ENCODE results near the gene TSPEAR.

DNA sequence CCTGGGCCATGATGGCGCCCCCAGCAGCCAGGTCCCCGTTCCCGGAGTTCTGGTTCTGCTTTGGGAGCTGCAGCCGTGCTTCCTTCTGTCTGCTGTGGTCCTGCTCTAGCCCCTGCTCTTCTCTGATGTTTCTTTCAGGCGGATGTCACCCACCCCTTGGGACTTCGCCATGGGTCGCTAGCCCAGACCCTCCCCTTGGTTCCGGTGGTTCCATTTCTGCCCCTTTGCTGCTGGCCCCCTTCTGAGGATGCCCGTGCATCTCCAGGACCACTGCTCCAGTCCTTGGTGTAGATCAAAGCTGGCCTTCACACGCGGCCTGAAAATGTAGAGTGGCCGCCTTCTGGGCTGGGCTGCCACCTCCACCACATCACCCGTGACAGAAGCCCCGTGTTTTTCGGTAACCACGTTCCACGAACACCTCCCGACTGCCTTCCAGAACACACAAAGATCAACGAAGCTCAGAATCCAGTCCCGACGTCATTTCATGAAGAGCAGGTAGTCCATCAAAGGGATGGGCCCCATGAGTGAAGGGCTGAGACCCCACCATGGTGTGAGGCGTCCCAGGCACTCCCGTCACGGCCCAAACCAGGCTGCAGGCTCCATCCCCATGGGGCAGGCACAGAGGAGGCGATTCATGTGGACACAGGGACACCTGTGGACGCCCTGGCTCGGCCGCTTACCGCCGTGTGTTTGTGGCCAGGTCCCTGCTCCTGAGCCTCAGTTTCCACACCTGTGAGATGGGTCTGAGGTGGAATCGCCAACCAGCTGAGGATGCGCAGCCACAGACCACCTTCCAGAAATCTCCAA is 195.8 kb downstream of the TSPEAR start:
- TF ChIP-seq, protein P1, sequence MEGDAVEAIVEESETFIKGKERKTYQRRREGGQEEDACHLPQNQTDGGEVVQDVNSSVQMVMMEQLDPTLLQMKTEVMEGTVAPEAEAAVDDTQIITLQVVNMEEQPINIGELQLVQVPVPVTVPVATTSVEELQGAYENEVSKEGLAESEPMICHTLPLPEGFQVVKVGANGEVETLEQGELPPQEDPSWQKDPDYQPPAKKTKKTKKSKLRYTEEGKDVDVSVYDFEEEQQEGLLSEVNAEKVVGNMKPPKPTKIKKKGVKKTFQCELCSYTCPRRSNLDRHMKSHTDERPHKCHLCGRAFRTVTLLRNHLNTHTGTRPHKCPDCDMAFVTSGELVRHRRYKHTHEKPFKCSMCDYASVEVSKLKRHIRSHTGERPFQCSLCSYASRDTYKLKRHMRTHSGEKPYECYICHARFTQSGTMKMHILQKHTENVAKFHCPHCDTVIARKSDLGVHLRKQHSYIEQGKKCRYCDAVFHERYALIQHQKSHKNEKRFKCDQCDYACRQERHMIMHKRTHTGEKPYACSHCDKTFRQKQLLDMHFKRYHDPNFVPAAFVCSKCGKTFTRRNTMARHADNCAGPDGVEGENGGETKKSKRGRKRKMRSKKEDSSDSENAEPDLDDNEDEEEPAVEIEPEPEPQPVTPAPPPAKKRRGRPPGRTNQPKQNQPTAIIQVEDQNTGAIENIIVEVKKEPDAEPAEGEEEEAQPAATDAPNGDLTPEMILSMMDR (IDR thresholded peaks at IDR 0.05), result no peak
- TF ChIP-seq POLR2AphosphoS5 (IDR thresholded peaks at IDR 0.05) (no peak), EP300 (IDR thresholded peaks at IDR 0.05) (no peak)
